Gastrocnemius medialis (tissue), 4 donors: Measurements from ENCODE around the gene ZNF217.
"Not testable (repeated sequence)": the region's sequence is repeated elsewhere in the genome, so short reads cannot be mapped to it uniquely, and the experiment has no call there.

ENCODE experiments used
- CTCF ChIP-seq, 5 experiments: fragments of 450-650 bp in 3 of 5; fragments of 200-600 bp in 2 of 5; sonication (generic) in 2 of 5; IDR thresholded peaks in 4 of 5; conservative IDR thresholded peaks in 1 of 5; 1 replicate in 4 of 5; 2 replicates in 1 of 5; pipeline ENCODE4 v1.5.1; 2016 to 2019; ENCODE audit warnings: antibody characterized with exemption in 5 of 5, mild to moderate bottlenecking in 3 of 5, moderate library complexity in 3 of 5
- POLR2A ChIP-seq, 2 donors: fragments of 450-650 bp; IDR thresholded peaks; one replicate each; pipeline ENCODE4 v1.6.1; 2017; ENCODE audit warnings: antibody characterized with exemption in 2 of 2, mild to moderate bottlenecking in 2 of 2, moderate library complexity in 2 of 2

GRCh38 chr20:53612289-53612688, 18.6 kb upstream of the ZNF217 start:
- TF ChIP-seq CTCF (IDR thresholded peaks at IDR 0.05 in 4 of 5, conservative IDR thresholded peaks at IDR 0.05 in 1 of 5); POLR2A (IDR thresholded peaks at IDR 0.05): not testable (repeated sequence)
